Liver (tissue), 9 donors: Measurements from ENCODE around the gene CAPRIN1. TPM values are rescaled to one million over a fixed set of nuclear protein-coding genes. Genes with fewer than 3 reads are reported as not detected.

Experiments
- DNase-seq: peaks from one replicate; pipeline ENCODE4 v3.0.0-alpha.2; 2017; ENCODE audit warnings: low spot score
- H3K27ac ChIP-seq, 2 donors: one replicate each; pipeline ENCODE4 v1.7.0; 2013; ENCODE audit warnings: inconsistent platforms in 2 of 2, low read length in 2 of 2, control low read depth in 1 of 2, low read depth in 1 of 2, mild to moderate bottlenecking in 1 of 2
- H3K27me3 ChIP-seq, 4 donors: one replicate each; pipeline versions ENCODE4 v1.6.1 to v1.7.0; 2013; ENCODE audit warnings: low read length in 3 of 4, inconsistent platforms in 1 of 4, mild to moderate bottlenecking in 1 of 4, moderate library complexity in 1 of 4; ENCODE audit not compliant: control insufficient read depth in 4 of 4, insufficient read depth in 4 of 4
- H3K36me3 ChIP-seq, 4 donors: one replicate each; pipeline versions ENCODE4 v1.6.1 to v1.7.0; 2013; ENCODE audit warnings: low read length in 3 of 4, mild to moderate bottlenecking in 3 of 4, low read depth in 1 of 4, moderate library complexity in 1 of 4; ENCODE audit not compliant: control insufficient read depth in 4 of 4, insufficient read depth in 3 of 4
- H3K4me1 ChIP-seq, 4 donors: one replicate each; pipeline versions ENCODE4 v1.6.1 to v1.7.0; 2013; ENCODE audit warnings: low read length in 3 of 4, mild to moderate bottlenecking in 3 of 4, moderate library complexity in 1 of 4; ENCODE audit not compliant: control insufficient read depth in 4 of 4, insufficient read depth in 4 of 4
- H3K4me3 ChIP-seq, 3 donors: one replicate each; pipeline versions ENCODE4 v1.6.1 to v1.7.0; 2013; ENCODE audit warnings: low read length in 3 of 3, control low read depth in 1 of 3, low read depth in 1 of 3, mild to moderate bottlenecking in 1 of 3
- H3K9ac ChIP-seq, 2 donors: one replicate each; pipeline ENCODE4 v1.7.0; 2013; ENCODE audit warnings: low read length in 2 of 2, mild to moderate bottlenecking in 2 of 2, moderate library complexity in 2 of 2, control low read depth in 1 of 2, low read depth in 1 of 2
- H3K9me3 ChIP-seq, 4 donors: one replicate each; pipeline versions ENCODE4 v1.6.1 to v1.7.0; 2013; ENCODE audit warnings: low read length in 3 of 4; ENCODE audit not compliant: control insufficient read depth in 4 of 4
- ATF3 ChIP-seq: IDR thresholded peaks from 2 replicates; pipeline ENCODE4 v1.6.1; 2016; ENCODE audit warnings: antibody characterized with exemption
- CTCF ChIP-seq: fragments of 150-350 bp; IDR thresholded peaks from 2 replicates; pipeline ENCODE4 v1.5.1; 2017; ENCODE audit warnings: improper control_type of control experiment, low read depth, low read length; ENCODE audit not compliant: missing input control
- EGR1 ChIP-seq, 2 donors: IDR thresholded peaks; 2 replicates each; pipeline ENCODE4 v1.6.1; 2016 to 2018; ENCODE audit warnings: antibody characterized with exemption in 2 of 2, low read depth in 2 of 2
- FOXA1 ChIP-seq: IDR thresholded peaks from 2 replicates; pipeline ENCODE4 v1.6.1; 2016; ENCODE audit warnings: antibody characterized with exemption
- FOXA2 ChIP-seq: IDR thresholded peaks from 2 replicates; pipeline ENCODE4 v1.6.1; 2016; ENCODE audit warnings: antibody characterized with exemption
- GABPA ChIP-seq, 2 donors: IDR thresholded peaks in 1 of 2; conservative IDR thresholded peaks in 1 of 2; 2 replicates each; pipeline ENCODE4 v1.6.1; 2016; ENCODE audit warnings: antibody characterized with exemption in 2 of 2, mild to moderate bottlenecking in 1 of 2, moderate library complexity in 1 of 2
- HNF4A ChIP-seq, 2 donors: conservative IDR thresholded peaks; 2 replicates each; pipeline ENCODE4 v1.6.1; 2016; ENCODE audit warnings: antibody characterized with exemption in 2 of 2, mild to moderate bottlenecking in 2 of 2
- HNF4G ChIP-seq: IDR thresholded peaks from 2 replicates; pipeline ENCODE4 v1.6.1; 2016; ENCODE audit warnings: antibody characterized with exemption
- JUND ChIP-seq, 2 donors: IDR thresholded peaks; 2 replicates each; pipeline ENCODE4 v1.6.1; 2016; ENCODE audit warnings: antibody characterized with exemption in 2 of 2
- MAX ChIP-seq: IDR thresholded peaks from 2 replicates; pipeline ENCODE4 v1.6.1; 2016; ENCODE audit warnings: antibody characterized with exemption
- NR2F2 ChIP-seq: IDR thresholded peaks from 2 replicates; pipeline ENCODE4 v1.6.1; 2016; ENCODE audit warnings: antibody characterized with exemption
- RAD21 ChIP-seq, 2 donors: IDR thresholded peaks; 2 replicates each; pipeline ENCODE4 v1.6.1; 2016; ENCODE audit warnings: antibody characterized with exemption in 2 of 2, mild to moderate bottlenecking in 2 of 2
- REST ChIP-seq: IDR thresholded peaks from 2 replicates; pipeline ENCODE4 v1.6.1; 2016; ENCODE audit warnings: antibody characterized with exemption, mild to moderate bottlenecking
- RXRA ChIP-seq, 2 donors: IDR thresholded peaks; 2 replicates each; pipeline ENCODE4 v1.6.1; 2017 to 2018; ENCODE audit warnings: antibody characterized with exemption in 2 of 2, mild to moderate bottlenecking in 1 of 2
- SP1 ChIP-seq: IDR thresholded peaks from 2 replicates; pipeline ENCODE4 v1.6.1; 2018; ENCODE audit warnings: antibody characterized with exemption, mild to moderate bottlenecking
- TAF1 ChIP-seq: conservative IDR thresholded peaks from 2 replicates; pipeline ENCODE4 v1.6.1; 2016; ENCODE audit warnings: antibody characterized with exemption, mild to moderate bottlenecking
- YY1 ChIP-seq: IDR thresholded peaks from 2 replicates; pipeline ENCODE4 v1.6.1; 2016; ENCODE audit warnings: antibody characterized with exemption, mild to moderate bottlenecking
- ZBTB33 ChIP-seq: IDR thresholded peaks from 2 replicates; pipeline ENCODE4 v1.6.1; 2016; ENCODE audit warnings: antibody characterized with exemption
- WGBS: extraction: QIAGEN DNeasy Blood & Tissue Kit; methylation state at CpG from one replicate; pipeline ENCODE4 v1.1.7; 2013; 5-methylcytosine and 5-hydroxymethylcytosine counted together
- polyA plus RNA-seq, 2 donors: library from polyadenylated mRNA; stranded (reverse) in 1 of 2; unstranded in 1 of 2; fragments of 200-250 nt in 1 of 2; fragments of >200 nt in 1 of 2; fragmentation: Nextera tagmentation in 1 of 2; extraction: Ambion mirVana in 1 of 2; gene quantifications; one replicate each; pipeline versions ENCODE4 v1.2.1 to v1.2.3, GENCODE V29; 2013 to 2015
- total RNA-seq, 2 donors: library from RNA; depleted of rRNA; stranded (reverse); fragments of >200 nt; gene quantifications; one replicate each; pipeline ENCODE4 v1.2.3, GENCODE V29; 2014
- donor health status: healthy.
- donor health status: healthy.
- donor health status: healthy.
- donor health status: healthy.
- donor health status: healthy.

The CAPRIN1 gene
- total and polyA plus RNA-seq, 4 donors, result 19.5 to 112 (median 56.5) TPM

GRCh38 chr11:34021977-34022735, 29.4 kb upstream of the CAPRIN1 start:
- no peak overlapping the region for H3K4me3 ChIP-seq
- H3K27ac ChIP-seq, result no peak overlapping the region
- peaks cover 0 to under 1% (median under 1%) of the 10 kb centered on the region in 4 donors for H3K4me1 ChIP-seq
- DNase-seq, result no peak
- WGBS, result 84% methylated on average over 3 of the region's 3 CpGs
- H3K36me3 ChIP-seq, result no peaks in the 10 kb centered on the region
- no peak overlapping the region for H3K9ac ChIP-seq
- H3K9me3 ChIP-seq, result peaks cover 0 to 4% (median 0%) of the 10 kb centered on the region in 4 donors
- TF ChIP-seq HNF4A (conservative IDR thresholded peaks at IDR 0.05) (no peak), SP1 (no peak), FOXA2 (no peak), YY1 (no peak), FOXA1 (no peak), CTCF (no peak), RXRA (IDR thresholded peaks at IDR 0.05) (no peak), JUND (IDR thresholded peaks at IDR 0.05) (no peak), ZBTB33 (no peak), TAF1 (no peak), GABPA (IDR thresholded peaks at IDR 0.05 in 1 of 2, conservative IDR thresholded peaks at IDR 0.05 in 1 of 2) (no peak), HNF4G (no peak), NR2F2 (no peak), EGR1 (IDR thresholded peaks at IDR 0.05; ENCODE audit: low read depth in 2 of 2) (no peak), ATF3 (no peak), REST (no peak), RAD21 (IDR thresholded peaks at IDR 0.05) (no peak), MAX (no peak)
- no peaks in the 10 kb centered on the region for H3K27me3 ChIP-seq
